Endothelial cell of umbilical vein (primary cell): ENCODE data around the gene GUCA2A. TPM values are rescaled to one million over a fixed set of nuclear protein-coding genes. Genes with fewer than 3 reads are reported as not detected.

ENCODE experiments used
- BruUV-seq: library from RNA; stranded (reverse); fragments of 400-500 nt; replicated peaks from 2 replicates; lab custom pipeline; 2021; lab: Mats Ljungman, UMichigan
- CTCF ChIA-PET: fragments of 300-600, 350-600 bp; sonication (Branson Sonifier 250); formaldehyde crosslinking; loops from one replicate; lab custom pipeline; 2021; ENCODE audit warnings: antibody characterized with exemption, inconsistent platforms; lab: Charles Lee
- POLR2A ChIA-PET: fragments of 300-600, 350-600 bp; sonication (Branson Sonifier 250); formaldehyde crosslinking; loops from one replicate; lab custom pipeline; 2021; ENCODE audit warnings: antibody characterized with exemption, inconsistent platforms; lab: Charles Lee
- DNase-seq: peaks from one replicate; pipeline ENCODE4 v3.0.0-alpha.2; 2011; ENCODE audit warnings: low read depth, low spot score
- FAIRE-seq: peaks from 2 replicates; lab custom pipeline; 2011; peaks lifted over from hg19 to GRCh38; lab: Jason Lieb, UNC
- H2AFZ ChIP-seq: 2 replicates; pipeline ENCODE4 v1.6.0; 2012; ENCODE audit warnings: low read depth, low read length, control low read depth, inconsistent platforms
- H3K27ac ChIP-seq: 2 replicates; pipeline ENCODE4 v1.5.1; 2011; ENCODE audit warnings: low read depth, mild to moderate bottlenecking, control low read depth, low read length, moderate library complexity; ENCODE audit not compliant: insufficient read depth
- H3K27me3 ChIP-seq, 2 experiments: 2 replicates each; pipeline versions ENCODE4 v1.6.0 to v1.6.1; 2011; ENCODE audit warnings: low read length in 2 of 2, mixed read lengths in 1 of 2; ENCODE audit not compliant: control insufficient read depth in 2 of 2, insufficient read depth in 2 of 2
- H3K36me3 ChIP-seq, 2 experiments: 2 replicates in 1 of 2; 3 replicates in 1 of 2; pipeline ENCODE4 v1.5.1; 2011; ENCODE audit warnings: low read length in 2 of 2, mild to moderate bottlenecking in 1 of 2, moderate library complexity in 1 of 2; ENCODE audit not compliant: control insufficient read depth in 2 of 2, insufficient read depth in 2 of 2; ENCODE audit errors: extremely low read depth in 1 of 2
- H3K4me1 ChIP-seq: 3 replicates; pipeline ENCODE4 v1.5.1; 2011; ENCODE audit warnings: mild to moderate bottlenecking, low read length; ENCODE audit not compliant: control insufficient read depth, insufficient read depth; ENCODE audit errors: extremely low read depth
- H3K4me2 ChIP-seq: 2 replicates; pipeline ENCODE4 v1.6.1; 2011; ENCODE audit warnings: low read length, control low read depth, mixed read lengths; ENCODE audit not compliant: insufficient read depth
- H3K4me3 ChIP-seq, 3 experiments: fragments of 200-600 bp in 1 of 3; sonication (generic), shearing (Covaris generic) in 1 of 3; replicated peaks in 1 of 3; 2 replicates each; pipeline ENCODE4 v1.5.1; 2011 to 2016; ENCODE audit warnings: control low read depth in 3 of 3, low read length in 3 of 3, mild to moderate bottlenecking in 2 of 3, inconsistent platforms in 1 of 3, low read depth in 1 of 3, moderate library complexity in 1 of 3; ENCODE audit not compliant: insufficient read depth in 1 of 3
- H3K79me2 ChIP-seq: 2 replicates; pipeline ENCODE4 v1.6.0; 2012; ENCODE audit warnings: low read length, inconsistent platforms; ENCODE audit not compliant: control insufficient read depth, insufficient read depth
- H3K9ac ChIP-seq: replicated peaks from 2 replicates; pipeline ENCODE3; 2011; ENCODE audit warnings: low read length, control low read depth; ENCODE audit not compliant: insufficient read depth; ENCODE audit errors: extremely low read depth
- H3K9me1 ChIP-seq: replicated peaks from 3 replicates; pipeline ENCODE4 v1.6.0; 2011; ENCODE audit warnings: mild to moderate bottlenecking, low read length; ENCODE audit not compliant: control insufficient read depth, insufficient read depth; ENCODE audit errors: extremely low read depth
- H3K9me3 ChIP-seq: replicated peaks from 2 replicates; pipeline ENCODE4 v1.5.1; 2012; ENCODE audit warnings: low read length, inconsistent platforms; ENCODE audit not compliant: control insufficient read depth, insufficient read depth
- H4K20me1 ChIP-seq: replicated peaks from 2 replicates; pipeline ENCODE3; 2011; ENCODE audit warnings: mild to moderate bottlenecking, low read length; ENCODE audit not compliant: control insufficient read depth, insufficient read depth; ENCODE audit errors: extremely low read depth
- CTCF ChIP-seq, 2 donors: IDR thresholded peaks; 1 replicate in 1 of 2; 2 replicates in 1 of 2; pipeline ENCODE4 v1.5.1; 2011; ENCODE audit warnings: low read length in 2 of 2, mild to moderate bottlenecking in 2 of 2, moderate library complexity in 2 of 2, control low read depth in 1 of 2, inconsistent platforms in 1 of 2, low read depth in 1 of 2; ENCODE audit not compliant: insufficient read depth in 1 of 2; ENCODE audit errors: extremely low read depth in 1 of 2
- EZH2 ChIP-seq: IDR thresholded peaks from 2 replicates; pipeline ENCODE4 v1.6.1; 2012; ENCODE audit warnings: borderline replicate concordance, low read depth, mild to moderate bottlenecking, moderate library complexity, low read length, inconsistent platforms; ENCODE audit not compliant: severe bottlenecking
- FOS ChIP-seq: IDR thresholded peaks from 2 replicates; pipeline ENCODE4 v1.6.1; 2011; ENCODE audit warnings: mild to moderate bottlenecking, low read length, moderate library complexity, borderline replicate concordance; ENCODE audit not compliant: insufficient read depth
- GATA2 ChIP-seq: IDR thresholded peaks from 2 replicates; pipeline ENCODE4 v1.7.0; 2011; ENCODE audit warnings: low read depth, mild to moderate bottlenecking, moderate library complexity, mixed read lengths, low read length; ENCODE audit not compliant: insufficient read length, insufficient read depth
- JUN ChIP-seq: IDR thresholded peaks from 2 replicates; pipeline ENCODE4 v1.6.1; 2011; ENCODE audit warnings: borderline replicate concordance, low read depth; ENCODE audit not compliant: insufficient read length, insufficient read depth
- MAX ChIP-seq: IDR thresholded peaks from 2 replicates; pipeline ENCODE4 v1.6.1; 2011; ENCODE audit not compliant: insufficient read depth, insufficient read length
- MYC ChIP-seq: IDR thresholded peaks from one replicate; pipeline ENCODE4 v1.6.1; 2011; ENCODE audit warnings: mild to moderate bottlenecking, low read depth, low read length
- POLR2A ChIP-seq: IDR thresholded peaks from 2 replicates; pipeline ENCODE4 v1.6.1; 2012; ENCODE audit warnings: low read depth, mild to moderate bottlenecking, control low read depth, low read length
- POLR2AphosphoS5 ChIP-seq: IDR thresholded peaks from 2 replicates; pipeline ENCODE4 v1.6.1; 2012; ENCODE audit warnings: low read depth, mild to moderate bottlenecking, control low read depth, low read length, moderate library complexity; ENCODE audit not compliant: insufficient read depth
- dilution Hi-C: fragments of 300-500 bp; cut with MboI; formaldehyde crosslinking; loops from one replicate; pipeline ENCODE4 v1.15.0; 2019; ENCODE audit warnings: low sequenced_read_pairs; ENCODE audit not compliant: extremely low pct_ligation_motif_present
- intact Hi-C: fragments of 100-400 bp; cut with micrococcal nuclease; formaldehyde crosslinking; loops from one replicate; pipeline ENCODE4 v1.10.0; 2022
- polyA plus RNA-seq, 4 experiments: library from polyadenylated mRNA; depleted of rRNA in 3 of 4; stranded (reverse) in 3 of 4; unstranded in 1 of 4; fragments of >200 nt; gene quantifications; 2 replicates each; pipeline versions ENCODE4 v1.2.1 to v1.2.3, GENCODE V29; 2011 to 2012; ENCODE audit warnings: missing spikeins in 1 of 4
- total RNA-seq: library from RNA; stranded (reverse); gene quantifications from 2 replicates; pipeline ENCODE4 v1.2.3, GENCODE V29; 2021

Gene GUCA2A
- total and polyA plus RNA-seq, 2 donors (not counting 3 experiments of a cell fraction or from before 2014, with no cell fraction given) = not detected

GRCh38 chr1:42167611-42168390 is 3.3 kb upstream of the GUCA2A start:
- dilution Hi-C loops = no loop called here
- no peaks in the 10 kb centered on the region for H3K36me3 ChIP-seq
- no TSS peak for BruUV-seq
- no peaks in the 10 kb centered on the region for H4K20me1 ChIP-seq
- H3K27ac ChIP-seq = no peak overlapping the region
- H2AFZ ChIP-seq = no peak overlapping the region
- TF ChIP-seq MAX (no peak), JUN (no peak), POLR2AphosphoS5 (no peak), FOS (no peak), GATA2 (no peak), CTCF (IDR thresholded peaks at IDR 0.05; ENCODE audit: extremely low read depth in 1 of 2, insufficient read depth in 1 of 2, low read depth in 1 of 2, low read length in 2 of 2) (no peak), EZH2 (no peak), MYC (no peak), POLR2A (no peak)
- H3K4me1 ChIP-seq = peaks cover 9% of the 10 kb centered on the region
- H3K27me3 ChIP-seq = no peaks in the 10 kb centered on the region
- no peak overlapping the region for H3K9ac ChIP-seq
- no peaks in the 10 kb centered on the region for H3K9me3 ChIP-seq
- H3K9me1 ChIP-seq = no peaks in the 10 kb centered on the region
- FAIRE-seq (no peak), DNase-seq (no peak)
- intact Hi-C loops = no loop called here
- no peak overlapping the region for H3K4me3 ChIP-seq
- ChIA-PET POLR2A (no interaction called here), CTCF (interaction anchor here (1.1 kb wide), 1 partner anchor 356 kb away, joined by 4 read pairs; no protein-coding TSS in a partner anchor)
- H3K79me2 ChIP-seq = no peaks in the 10 kb centered on the region
- H3K4me2 ChIP-seq = no peak overlapping the region
